GM12892 (cell line): ENCODE results near the gene PAGE4. TPM values are rescaled to one million over a fixed set of nuclear protein-coding genes. Genes with fewer than 3 reads are reported as not detected.
A peak's percentile ranks its signal among the peaks of the same experiment; 100 is the strongest.

ENCODE experiments used
- DNase-seq: peaks from one replicate; pipeline ENCODE4 v3.0.0; 2011; ENCODE audit not compliant: insufficient read length
- FAIRE-seq: peaks from 2 replicates; lab custom pipeline; 2011; peaks lifted over from hg19 to GRCh38; lab: Jason Lieb, UNC
- POLR2A ChIP-seq: IDR thresholded peaks from 2 replicates; pipeline ENCODE4 v1.6.1; 2011; ENCODE audit warnings: low read depth, low read length, control low read depth
- POLR2AphosphoS5 ChIP-seq: IDR thresholded peaks from 2 replicates; pipeline ENCODE4 v1.6.1; 2011; ENCODE audit warnings: low read depth, low read length, control low read depth
- TAF1 ChIP-seq: IDR thresholded peaks from 2 replicates; pipeline ENCODE4 v1.6.1; 2011; ENCODE audit warnings: low read depth, mild to moderate bottlenecking, control low read depth, low read length, borderline replicate concordance
- polyA plus RNA-seq: library from polyadenylated mRNA; unstranded; fragments of >200 nt; gene quantifications from one replicate; pipeline ENCODE4 v1.2.1, GENCODE V29; 2012; ENCODE audit warnings: missing spikeins, inconsistent platforms; ENCODE audit not compliant: missing spikeins

Gene PAGE4
- not detected for polyA plus RNA-seq

- DNase-seq (no peak), FAIRE-seq (no peak)
- TF ChIP-seq POLR2AphosphoS5, result no peak
- TF ChIP-seq TAF1, result no peak
- TF ChIP-seq POLR2A, result no peak
Observed at GRCh38 chrX:49829016-49829415, at the start of gene PAGE4. Gene PAGE4 (plus strand): TSS chrX:49829303. CDS start chrX:49830429, 1,126 bp downstream.

- FAIRE-seq (no peak), DNase-seq (no peak)
- TF ChIP-seq POLR2A (no peak), TAF1 (no peak), POLR2AphosphoS5 (no peak)
Observed at GRCh38 chrX:49784747-49785280, 44.3 kb upstream of the PAGE4 start.

GRCh38 chrX:49792376-49792775 lies 36.7 kb upstream of the PAGE4 start:
- DNase-seq (no peak), FAIRE-seq (no peak)
- TF ChIP-seq POLR2A (no peak), POLR2AphosphoS5 (no peak), TAF1 (no peak)

GRCh38 chrX:49793686-49794085 lies 35.4 kb upstream of the PAGE4 start:
- DNase-seq (no peak), FAIRE-seq (no peak)
- TF ChIP-seq POLR2A, result no peak
- no peak for TF ChIP-seq POLR2AphosphoS5

- TF ChIP-seq POLR2A (no peak), POLR2AphosphoS5 (no peak), TAF1 (no peak)
- FAIRE-seq (no peak), DNase-seq (no peak)
Observed at GRCh38 chrX:49799828-49800227, 29.3 kb upstream of the PAGE4 start.

- DNase-seq (no peak), FAIRE-seq (no peak)
- TF ChIP-seq TAF1 (no peak), POLR2A (no peak), POLR2AphosphoS5 (no peak)
Observed at GRCh38 chrX:49809891-49810632, 19.0 kb upstream of the PAGE4 start.

GRCh38 chrX:49812177-49812576 lies 16.9 kb upstream of the PAGE4 start:
- no peak for FAIRE-seq
- TF ChIP-seq POLR2AphosphoS5, result no peak
- TF ChIP-seq TAF1, result no peak
- TF ChIP-seq POLR2A, result no peak
- DNase-seq, result no peak

- FAIRE-seq (no peak), DNase-seq (no peak)
- TF ChIP-seq POLR2AphosphoS5 (no peak), POLR2A (no peak), TAF1 (no peak)
Observed at GRCh38 chrX:49816435-49816834, 12.7 kb upstream of the PAGE4 start.

GRCh38 chrX:49838374-49838773 lies 9.3 kb downstream of the PAGE4 start:
- no peak for TF ChIP-seq POLR2AphosphoS5
- FAIRE-seq (peak; percentile 89), DNase-seq (no peak)

- TF ChIP-seq TAF1 (no peak), POLR2AphosphoS5 (no peak), POLR2A (no peak)
- FAIRE-seq, result peak; percentile 56
Observed at GRCh38 chrX:49840679-49841078, 11.6 kb downstream of the PAGE4 start.

GRCh38 chrX:49842621-49843020 lies 13.5 kb downstream of the PAGE4 start:
- DNase-seq (no peak), FAIRE-seq (no peak)
- TF ChIP-seq TAF1, result no peak
- no peak for TF ChIP-seq POLR2AphosphoS5
- no peak for TF ChIP-seq POLR2A

More at GRCh38 chrX:49840679-49841078, 11.6 kb downstream of the PAGE4 start:
- DNase-seq, result no peak

- TF ChIP-seq POLR2AphosphoS5 (no peak), POLR2A (no peak), TAF1 (no peak)
- no peak for DNase-seq
- FAIRE-seq, result no peak
Observed at GRCh38 chrX:49844611-49845010, 15.5 kb downstream of the PAGE4 start.
